Smooth muscle cell (in vitro differentiated cells): ENCODE data around the gene RRP9. TPM values are rescaled to one million over a fixed set of nuclear protein-coding genes. Genes with fewer than 3 reads are reported as not detected.

Experiments used
- DNase-seq: peaks from one replicate; lab custom pipeline; 2025; ENCODE audit not compliant: unreplicated experiment; lab: John Stamatoyannopoulos, UW
- H2AFZ ChIP-seq: fragments of 200-600 bp; sonication (generic); 2 replicates; pipeline ENCODE4 v1.6.0; 2016; ENCODE audit warnings: antibody characterized with exemption, low read depth, mild to moderate bottlenecking
- H3F3A ChIP-seq: fragments of 200-600 bp; sonication (generic); 2 replicates; pipeline ENCODE4 v1.6.0; 2017; ENCODE audit warnings: antibody characterized with exemption, low read depth
- H3K27ac ChIP-seq: fragments of 200-600 bp; sonication (generic); 2 replicates; pipeline ENCODE4 v1.5.1; 2016; ENCODE audit warnings: low read depth, mild to moderate bottlenecking
- H3K27me3 ChIP-seq: fragments of 200-600 bp; sonication (generic); 2 replicates; pipeline ENCODE4 v1.6.1; 2016; ENCODE audit warnings: low read depth, mild to moderate bottlenecking
- H3K36me3 ChIP-seq: fragments of 200-600 bp; sonication (generic); 2 replicates; pipeline ENCODE4 v1.5.1; 2016; ENCODE audit warnings: low read depth
- H3K4me1 ChIP-seq: fragments of 200-600 bp; sonication (generic); 2 replicates; pipeline ENCODE4 v1.5.1; 2016; ENCODE audit warnings: low read depth
- H3K4me2 ChIP-seq: fragments of 200-600 bp; sonication (generic); 2 replicates; pipeline ENCODE4 v1.6.0; 2016; ENCODE audit warnings: mild to moderate bottlenecking
- H3K4me3 ChIP-seq: fragments of 200-600 bp; sonication (generic); 2 replicates; pipeline ENCODE4 v1.5.1; 2016; ENCODE audit warnings: mild to moderate bottlenecking
- H3K79me2 ChIP-seq: fragments of 200-600 bp; sonication (generic); 2 replicates; pipeline ENCODE4 v1.6.0; 2016; ENCODE audit warnings: low read depth, mild to moderate bottlenecking
- H3K9ac ChIP-seq: fragments of 200-600 bp; sonication (generic); 2 replicates; pipeline ENCODE4 v1.6.0; 2016; ENCODE audit warnings: low read depth
- H3K9me3 ChIP-seq: fragments of 200-600 bp; sonication (generic); replicated peaks from 2 replicates; pipeline ENCODE4 v1.5.1; 2016; ENCODE audit warnings: low read depth
- H4K20me1 ChIP-seq: fragments of 200-600 bp; sonication (generic); 2 replicates; pipeline ENCODE4 v1.6.0; 2016; ENCODE audit warnings: low read depth
- WGBS: methylation state at CpG from one replicate; pipeline ENCODE4 v1.1.7; 2016; ENCODE audit warnings: low lambda C conversion rate; 5-methylcytosine and 5-hydroxymethylcytosine counted together
- polyA plus RNA-seq: library from polyadenylated mRNA; unstranded; fragments of >200 nt; fragmentation: Nextera tagmentation; extraction: Ambion mirVana; gene quantifications from 2 replicates; pipeline ENCODE4 v1.2.1, GENCODE V29; 2016
- total RNA-seq: library from RNA; depleted of rRNA; stranded (reverse); fragments of >200 nt; gene quantifications from 2 replicates; pipeline ENCODE4 v1.2.3, GENCODE V29; 2014
- TF ChIP-seq, protein P1 (sequence below): fragments of 200-600 bp; sonication (generic); IDR thresholded peaks from 2 replicates; pipeline ENCODE4 v1.5.1; 2017; ENCODE audit warnings: borderline replicate concordance, mild to moderate bottlenecking, antibody characterized with exemption; ENCODE audit not compliant: insufficient read depth, poor library complexity, severe bottlenecking

Gene RRP9
- total and polyA plus RNA-seq, 2 experiments from 2014 or later = 13.1 to 23.9 TPM

DNA sequence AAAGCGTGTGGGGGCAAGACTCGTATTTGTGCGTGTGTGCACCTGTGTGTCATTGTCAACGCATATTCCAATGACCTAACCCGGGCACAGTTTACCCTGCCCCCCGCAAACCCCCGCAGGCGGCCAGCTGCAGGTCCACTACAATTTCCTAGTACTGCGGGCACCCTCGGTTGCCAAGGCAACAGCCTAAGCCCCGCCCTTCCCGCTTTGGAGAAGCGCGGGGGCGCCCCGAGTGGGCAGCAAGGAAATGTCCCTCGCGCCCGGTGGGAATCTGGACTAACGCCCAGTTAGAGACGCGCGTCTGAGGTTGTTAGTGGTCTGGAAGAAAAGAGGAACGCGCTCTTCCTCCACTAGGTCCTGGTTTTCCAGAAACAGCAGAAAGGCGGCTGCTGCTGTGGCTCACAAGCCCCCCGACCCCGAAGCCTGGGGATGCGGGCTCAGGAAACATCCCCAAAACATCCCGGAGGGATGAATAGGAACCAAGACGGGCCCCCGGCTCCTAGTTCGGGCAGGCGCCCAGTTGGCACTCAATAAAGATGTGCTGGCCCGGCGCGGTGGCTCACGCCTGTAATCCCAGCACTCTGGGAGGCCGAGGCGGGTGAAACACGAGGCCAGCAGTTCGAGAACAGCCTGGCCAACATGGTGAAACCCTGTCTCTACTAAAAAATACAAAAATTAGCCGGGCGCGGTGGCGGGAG, 34.3 kb upstream of the RRP9 start:
- Histone ChIP-seq H3K4me3 (peak overlapping the region; percentile 69), H4K20me1 (no peaks in the 10 kb centered on the region), H3K27me3 (no peaks in the 10 kb centered on the region), H3K4me1 (peaks cover 21% of the 10 kb centered on the region), H3K9ac (no peak overlapping the region), H3K36me3 (no peaks in the 10 kb centered on the region), H3F3A (peaks cover 21% of the 10 kb centered on the region), H3K9me3 (no peaks in the 10 kb centered on the region), H3K79me2 (peaks cover 16% of the 10 kb centered on the region), H3K4me2 (peak overlapping the region; percentile 98), H3K27ac (no peak overlapping the region), H2AFZ (peak overlapping the region; percentile 95)
- 48% methylated on average over 46 of the region's 46 CpGs for WGBS
- TF ChIP-seq, protein P1, sequence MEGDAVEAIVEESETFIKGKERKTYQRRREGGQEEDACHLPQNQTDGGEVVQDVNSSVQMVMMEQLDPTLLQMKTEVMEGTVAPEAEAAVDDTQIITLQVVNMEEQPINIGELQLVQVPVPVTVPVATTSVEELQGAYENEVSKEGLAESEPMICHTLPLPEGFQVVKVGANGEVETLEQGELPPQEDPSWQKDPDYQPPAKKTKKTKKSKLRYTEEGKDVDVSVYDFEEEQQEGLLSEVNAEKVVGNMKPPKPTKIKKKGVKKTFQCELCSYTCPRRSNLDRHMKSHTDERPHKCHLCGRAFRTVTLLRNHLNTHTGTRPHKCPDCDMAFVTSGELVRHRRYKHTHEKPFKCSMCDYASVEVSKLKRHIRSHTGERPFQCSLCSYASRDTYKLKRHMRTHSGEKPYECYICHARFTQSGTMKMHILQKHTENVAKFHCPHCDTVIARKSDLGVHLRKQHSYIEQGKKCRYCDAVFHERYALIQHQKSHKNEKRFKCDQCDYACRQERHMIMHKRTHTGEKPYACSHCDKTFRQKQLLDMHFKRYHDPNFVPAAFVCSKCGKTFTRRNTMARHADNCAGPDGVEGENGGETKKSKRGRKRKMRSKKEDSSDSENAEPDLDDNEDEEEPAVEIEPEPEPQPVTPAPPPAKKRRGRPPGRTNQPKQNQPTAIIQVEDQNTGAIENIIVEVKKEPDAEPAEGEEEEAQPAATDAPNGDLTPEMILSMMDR = peak; percentile 5
- peak; percentile 47 for DNase-seq

DNA sequence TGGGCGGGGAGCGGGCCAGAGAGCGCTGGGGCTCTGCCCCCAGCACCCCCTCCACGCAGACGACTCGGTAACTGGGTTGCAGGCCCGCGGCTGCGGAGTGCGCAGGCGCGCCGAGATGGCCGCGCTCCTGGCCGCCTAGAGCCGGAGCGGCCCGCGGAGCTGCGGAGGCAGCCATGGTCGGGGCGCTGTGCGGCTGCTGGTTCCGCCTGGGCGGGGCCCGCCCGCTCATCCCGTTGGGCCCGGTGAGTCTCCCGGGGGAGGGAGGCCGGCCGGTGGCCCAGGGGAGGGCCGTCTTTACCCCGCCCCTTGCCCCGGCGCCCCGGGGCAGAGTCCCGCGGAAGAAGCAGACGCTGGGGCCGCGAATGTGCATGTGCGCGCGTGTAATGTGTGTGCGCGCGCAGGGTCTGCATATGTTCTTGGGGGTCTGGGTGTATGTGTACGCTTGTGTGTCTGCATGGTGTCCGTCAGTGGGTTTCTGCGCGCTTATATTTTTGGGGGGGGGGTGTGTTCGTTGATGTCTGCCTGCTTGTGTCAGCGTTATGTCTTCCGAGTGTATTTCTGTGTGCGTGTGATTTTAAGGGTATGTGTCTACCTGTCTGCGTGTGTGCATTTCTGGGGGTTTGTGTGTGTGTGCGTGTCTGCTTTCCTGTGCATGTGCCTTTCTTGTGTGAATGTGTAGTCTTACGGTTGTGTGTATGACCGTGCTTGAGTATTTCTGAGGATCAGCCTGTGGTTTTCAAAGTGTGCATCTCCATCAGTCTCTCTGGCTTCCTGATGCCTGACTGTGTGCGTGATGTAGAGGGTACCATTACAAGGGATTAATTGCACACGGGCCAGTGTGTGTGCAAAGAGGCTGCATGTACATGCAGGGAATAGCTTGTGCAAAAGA, 33.5 kb upstream of the RRP9 start, which contains the start of gene ABHD14A:
ABHD14A (plus strand) TSS at position 102 of the 889 bp plus-strand sequence; CDS start at position 174, 72 bp downstream.
- TF ChIP-seq, protein P1 = peak; percentile 6
- peak within 1 kb of the TSS; percentile 98 for H3K4me2 ChIP-seq
- H2AFZ ChIP-seq = peak within 1 kb of the TSS; percentile 95
- peaks cover 21% of the 10 kb centered on the region for H3K4me1 ChIP-seq
- H3K4me3 ChIP-seq = peak within 1 kb of the TSS; percentile 69
- H4K20me1 ChIP-seq = no peaks in the 10 kb centered on the region
- peaks cover 8% of the 10 kb centered on the region for H3K79me2 ChIP-seq
- H3K9ac ChIP-seq = no peak within 1 kb of the TSS
- H3F3A ChIP-seq = peaks cover 21% of the 10 kb centered on the region
- DNase-seq = peak; percentile 39
- no peaks in the 10 kb centered on the region for H3K9me3 ChIP-seq
- no peaks in the 10 kb centered on the region for H3K27me3 ChIP-seq
- 4% methylated on average over 59 of the region's 63 CpGs for WGBS
- H3K27ac ChIP-seq = no peak within 1 kb of the TSS
- H3K36me3 ChIP-seq = no peaks in the 10 kb centered on the region

DNA sequence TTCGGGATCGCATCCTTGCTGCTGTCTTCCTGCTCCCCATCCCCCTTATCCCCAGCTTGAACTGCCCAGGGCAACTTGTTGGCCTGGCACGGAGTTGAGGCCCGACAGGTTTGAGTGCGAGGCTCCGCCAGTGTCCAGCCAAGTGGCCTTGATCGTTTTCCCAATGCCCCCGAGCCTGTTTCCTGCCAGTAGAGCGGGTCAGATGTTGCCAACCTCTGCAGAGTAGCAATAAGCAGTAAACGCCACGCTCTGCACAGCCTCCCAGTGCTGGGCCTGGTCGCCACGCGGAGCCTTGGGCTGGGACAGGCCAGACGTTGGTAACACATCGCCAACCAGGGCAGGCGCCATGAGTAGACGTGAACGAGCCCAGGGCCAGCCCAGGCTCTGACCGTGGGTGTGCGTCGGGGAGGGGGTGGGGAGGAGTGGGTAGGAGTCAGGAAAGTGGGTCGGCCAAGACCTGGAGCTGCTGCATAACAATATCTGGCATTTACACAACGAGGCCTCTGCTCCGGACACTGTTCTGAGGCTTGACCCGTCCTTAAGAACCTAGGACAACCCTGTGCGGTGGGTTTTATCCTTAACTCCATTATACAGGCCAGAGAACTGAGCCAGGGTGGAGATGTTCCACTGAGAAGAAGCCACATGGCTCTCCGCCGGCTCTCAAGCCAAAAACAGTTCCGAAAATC, 32.7 kb upstream of the RRP9 start:
- Histone ChIP-seq H4K20me1 (no peaks in the 10 kb centered on the region), H3K36me3 (no peaks in the 10 kb centered on the region), H3K4me1 (peaks cover 21% of the 10 kb centered on the region), H3K79me2 (peaks cover 6% of the 10 kb centered on the region), H2AFZ (peak overlapping the region; percentile 95), H3K27ac (no peak overlapping the region), H3K4me2 (peak overlapping the region; percentile 98), H3F3A (peaks cover 21% of the 10 kb centered on the region), H3K9ac (no peak overlapping the region), H3K4me3 (peak overlapping the region; percentile 69), H3K9me3 (no peaks in the 10 kb centered on the region), H3K27me3 (no peaks in the 10 kb centered on the region)
- WGBS = 49% methylated on average over 29 of the region's 30 CpGs
- TF ChIP-seq, protein P1 = no peak
- no peak for DNase-seq
